22Rv1 (cell line): ENCODE measurements around the gene MSLN.

ENCODE experiments used
- ZFX ChIP-seq: fragments of 450-650 bp; IDR thresholded peaks from 2 replicates; pipeline ENCODE4 v1.6.1; 2017; ENCODE audit warnings: antibody characterized with exemption, borderline replicate concordance
- TF ChIP-seq, protein P1 (sequence below): fragments of 450-650 bp; IDR thresholded peaks from 2 replicates; pipeline ENCODE4 v1.5.1; 2017; ENCODE audit warnings: mild to moderate bottlenecking

DNA sequence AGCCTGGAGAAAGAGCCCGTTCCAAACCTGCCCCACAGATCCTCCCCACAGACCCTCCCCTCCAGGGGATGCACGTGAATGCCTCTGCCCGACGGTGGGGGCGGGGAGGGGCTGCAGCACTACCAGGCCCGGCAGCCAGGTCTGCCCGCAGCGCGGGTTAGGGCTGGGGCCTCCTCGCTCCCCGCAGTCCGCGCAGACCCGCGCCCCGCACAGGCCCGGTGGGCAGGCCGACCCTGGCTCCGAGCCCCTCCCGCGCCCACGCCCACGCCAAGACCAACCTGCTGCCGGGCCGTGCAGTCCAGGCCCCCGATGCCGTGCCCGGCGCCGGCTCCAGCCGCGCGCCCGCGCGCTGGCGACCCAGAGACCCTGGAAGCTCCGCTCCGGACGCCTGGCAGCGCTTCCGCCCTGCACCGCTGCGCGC lies 27.5 kb downstream of the MSLN start, which contains the start of gene RPUSD1:
- TF ChIP-seq, protein P1, sequence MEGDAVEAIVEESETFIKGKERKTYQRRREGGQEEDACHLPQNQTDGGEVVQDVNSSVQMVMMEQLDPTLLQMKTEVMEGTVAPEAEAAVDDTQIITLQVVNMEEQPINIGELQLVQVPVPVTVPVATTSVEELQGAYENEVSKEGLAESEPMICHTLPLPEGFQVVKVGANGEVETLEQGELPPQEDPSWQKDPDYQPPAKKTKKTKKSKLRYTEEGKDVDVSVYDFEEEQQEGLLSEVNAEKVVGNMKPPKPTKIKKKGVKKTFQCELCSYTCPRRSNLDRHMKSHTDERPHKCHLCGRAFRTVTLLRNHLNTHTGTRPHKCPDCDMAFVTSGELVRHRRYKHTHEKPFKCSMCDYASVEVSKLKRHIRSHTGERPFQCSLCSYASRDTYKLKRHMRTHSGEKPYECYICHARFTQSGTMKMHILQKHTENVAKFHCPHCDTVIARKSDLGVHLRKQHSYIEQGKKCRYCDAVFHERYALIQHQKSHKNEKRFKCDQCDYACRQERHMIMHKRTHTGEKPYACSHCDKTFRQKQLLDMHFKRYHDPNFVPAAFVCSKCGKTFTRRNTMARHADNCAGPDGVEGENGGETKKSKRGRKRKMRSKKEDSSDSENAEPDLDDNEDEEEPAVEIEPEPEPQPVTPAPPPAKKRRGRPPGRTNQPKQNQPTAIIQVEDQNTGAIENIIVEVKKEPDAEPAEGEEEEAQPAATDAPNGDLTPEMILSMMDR: no peak
- no peak for TF ChIP-seq ZFX
